Loucy (cell line): ENCODE data around the gene APBB2.

ENCODE experiments used
- H2AFZ ChIP-seq: fragments of 200-600 bp; sonication (generic); 2 replicates; pipeline ENCODE4 v1.6.0; 2016; ENCODE audit warnings: antibody characterized with exemption, mild to moderate bottlenecking, low read length, moderate library complexity
- H3F3A ChIP-seq: fragments of 200-600 bp; 2 replicates; pipeline ENCODE4 v1.6.0; 2016; ENCODE audit warnings: antibody characterized with exemption, low read depth, mild to moderate bottlenecking
- H3K27me3 ChIP-seq: fragments of 200-600 bp; sonication (generic); 2 replicates; pipeline ENCODE4 v1.6.1; 2014; ENCODE audit warnings: low read length, mild to moderate bottlenecking; ENCODE audit not compliant: insufficient read depth, poor library complexity, severe bottlenecking
- H3K36me3 ChIP-seq: fragments of 200-600 bp; sonication (generic); 2 replicates; pipeline ENCODE4 v1.6.1; 2016; ENCODE audit warnings: low read length; ENCODE audit not compliant: insufficient read depth
- H3K4me1 ChIP-seq: fragments of 200-600 bp; sonication (generic); 2 replicates; pipeline ENCODE4 v1.5.1; 2014; ENCODE audit warnings: low read length, mild to moderate bottlenecking; ENCODE audit not compliant: insufficient read depth, poor library complexity, severe bottlenecking
- H3K4me2 ChIP-seq: fragments of 200-600 bp; sonication (generic); 2 replicates; pipeline ENCODE4 v1.6.0; 2014; ENCODE audit warnings: antibody characterized with exemption, low read length, low read depth, mild to moderate bottlenecking; ENCODE audit not compliant: poor library complexity, severe bottlenecking
- H3K4me3 ChIP-seq: fragments of 200-600 bp; sonication (generic); 2 replicates; pipeline ENCODE4 v1.5.1; 2014; ENCODE audit warnings: low read length, mild to moderate bottlenecking, mixed read lengths; ENCODE audit not compliant: poor library complexity, severe bottlenecking
- H3K79me2 ChIP-seq: fragments of 200-600 bp; sonication (generic); 2 replicates; pipeline ENCODE4 v1.6.1; 2014; ENCODE audit warnings: low read length; ENCODE audit not compliant: insufficient read depth
- H3K9ac ChIP-seq: fragments of 200-600 bp; sonication (generic); 2 replicates; pipeline ENCODE4 v1.6.0; 2014; ENCODE audit warnings: mild to moderate bottlenecking, low read depth, low read length, moderate library complexity; ENCODE audit not compliant: poor library complexity, severe bottlenecking
- H3K9me2 ChIP-seq: fragments of 200-600 bp; sonication (generic); replicated peaks from 2 replicates; pipeline ENCODE4 v1.6.1; 2016; ENCODE audit warnings: low read depth, low read length, mixed read lengths
- H3K9me3 ChIP-seq: fragments of 200-600 bp; sonication (generic); 2 replicates; pipeline ENCODE4 v1.6.1; 2014; ENCODE audit warnings: mild to moderate bottlenecking, antibody characterized with exemption, low read length, low read depth; ENCODE audit not compliant: insufficient read depth
- H4K20me1 ChIP-seq: fragments of 200-600 bp; sonication (generic); 2 replicates; pipeline ENCODE4 v1.6.0; 2014; ENCODE audit warnings: antibody characterized with exemption, low read length, mild to moderate bottlenecking; ENCODE audit not compliant: insufficient read depth, poor library complexity, severe bottlenecking
- EZH2phosphoT487 ChIP-seq: fragments of 200-600 bp; IDR thresholded peaks from 2 replicates; pipeline ENCODE4 v1.6.1; 2018; ENCODE audit warnings: antibody characterized with exemption, mild to moderate bottlenecking, moderate library complexity, borderline replicate concordance
- TF ChIP-seq, protein P1 (sequence below): fragments of 200-600 bp; sonication (generic); conservative IDR thresholded peaks from 2 replicates; pipeline ENCODE4 v1.5.1; 2014; ENCODE audit warnings: mild to moderate bottlenecking, antibody characterized with exemption, low read length

Gene APBB2

DNA sequence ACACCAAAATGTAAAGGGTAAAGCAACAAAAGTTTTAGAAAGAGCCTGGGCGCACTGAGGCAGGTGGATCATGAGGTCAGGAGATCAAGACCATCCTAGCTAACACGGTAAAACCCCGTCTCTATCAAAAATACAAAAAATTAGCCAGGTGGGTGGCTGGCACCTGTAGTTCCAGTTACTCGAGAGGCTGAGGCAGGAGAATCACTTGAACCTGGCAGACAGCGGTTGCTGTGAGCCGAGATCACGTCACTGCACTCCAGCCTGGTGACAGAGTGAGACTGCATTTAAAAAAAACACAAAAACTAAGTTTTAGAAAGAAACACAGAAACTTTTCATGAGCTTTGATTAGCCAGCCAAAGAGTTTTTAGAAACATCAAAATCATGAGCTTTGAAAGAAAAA is 76.5 kb downstream of the APBB2 start:
- Histone ChIP-seq H2AFZ (no peak overlapping the region), H3K9me3 (no peaks in the 10 kb centered on the region), H3K4me3 (no peak overlapping the region), H3K27me3 (no peaks in the 10 kb centered on the region), H3F3A (no peaks in the 10 kb centered on the region), H3K79me2 (no peaks in the 10 kb centered on the region), H3K4me2 (no peak overlapping the region), H3K9me2 (no peaks in the 10 kb centered on the region), H4K20me1 (no peaks in the 10 kb centered on the region), H3K9ac (no peak overlapping the region), H3K36me3 (no peaks in the 10 kb centered on the region), H3K4me1 (no peaks in the 10 kb centered on the region)
- TF ChIP-seq EZH2phosphoT487, result no peak
- TF ChIP-seq, protein P1, sequence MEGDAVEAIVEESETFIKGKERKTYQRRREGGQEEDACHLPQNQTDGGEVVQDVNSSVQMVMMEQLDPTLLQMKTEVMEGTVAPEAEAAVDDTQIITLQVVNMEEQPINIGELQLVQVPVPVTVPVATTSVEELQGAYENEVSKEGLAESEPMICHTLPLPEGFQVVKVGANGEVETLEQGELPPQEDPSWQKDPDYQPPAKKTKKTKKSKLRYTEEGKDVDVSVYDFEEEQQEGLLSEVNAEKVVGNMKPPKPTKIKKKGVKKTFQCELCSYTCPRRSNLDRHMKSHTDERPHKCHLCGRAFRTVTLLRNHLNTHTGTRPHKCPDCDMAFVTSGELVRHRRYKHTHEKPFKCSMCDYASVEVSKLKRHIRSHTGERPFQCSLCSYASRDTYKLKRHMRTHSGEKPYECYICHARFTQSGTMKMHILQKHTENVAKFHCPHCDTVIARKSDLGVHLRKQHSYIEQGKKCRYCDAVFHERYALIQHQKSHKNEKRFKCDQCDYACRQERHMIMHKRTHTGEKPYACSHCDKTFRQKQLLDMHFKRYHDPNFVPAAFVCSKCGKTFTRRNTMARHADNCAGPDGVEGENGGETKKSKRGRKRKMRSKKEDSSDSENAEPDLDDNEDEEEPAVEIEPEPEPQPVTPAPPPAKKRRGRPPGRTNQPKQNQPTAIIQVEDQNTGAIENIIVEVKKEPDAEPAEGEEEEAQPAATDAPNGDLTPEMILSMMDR, result no peak

DNA sequence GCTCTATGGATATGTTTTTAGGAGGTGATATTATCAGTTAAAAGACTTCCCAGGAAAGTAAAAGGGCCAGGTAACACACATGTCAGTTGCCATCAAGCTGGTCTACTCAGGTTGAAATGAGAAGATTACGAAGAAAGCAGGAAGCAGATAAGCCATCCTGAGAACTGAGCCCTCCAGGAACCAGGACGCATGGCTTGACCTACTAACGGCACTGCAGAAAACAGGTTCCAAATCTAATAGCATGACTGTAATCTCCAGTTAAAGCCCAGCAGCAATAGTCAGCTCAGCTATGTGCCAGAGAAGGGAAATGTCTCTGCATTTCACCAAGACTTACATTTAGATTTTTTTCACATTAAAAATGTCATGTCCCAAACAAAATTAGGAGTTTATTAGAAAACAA is 77.9 kb downstream of the APBB2 start:
- Histone ChIP-seq H3K4me3 (no peak overlapping the region), H3K4me1 (no peaks in the 10 kb centered on the region), H3K36me3 (no peaks in the 10 kb centered on the region), H4K20me1 (no peaks in the 10 kb centered on the region), H2AFZ (no peak overlapping the region), H3F3A (no peaks in the 10 kb centered on the region), H3K79me2 (no peaks in the 10 kb centered on the region), H3K4me2 (no peak overlapping the region), H3K9ac (no peak overlapping the region), H3K9me3 (no peaks in the 10 kb centered on the region), H3K27me3 (no peaks in the 10 kb centered on the region), H3K9me2 (no peaks in the 10 kb centered on the region)
- TF ChIP-seq, protein P1, result no peak
- TF ChIP-seq EZH2phosphoT487, result no peak

DNA sequence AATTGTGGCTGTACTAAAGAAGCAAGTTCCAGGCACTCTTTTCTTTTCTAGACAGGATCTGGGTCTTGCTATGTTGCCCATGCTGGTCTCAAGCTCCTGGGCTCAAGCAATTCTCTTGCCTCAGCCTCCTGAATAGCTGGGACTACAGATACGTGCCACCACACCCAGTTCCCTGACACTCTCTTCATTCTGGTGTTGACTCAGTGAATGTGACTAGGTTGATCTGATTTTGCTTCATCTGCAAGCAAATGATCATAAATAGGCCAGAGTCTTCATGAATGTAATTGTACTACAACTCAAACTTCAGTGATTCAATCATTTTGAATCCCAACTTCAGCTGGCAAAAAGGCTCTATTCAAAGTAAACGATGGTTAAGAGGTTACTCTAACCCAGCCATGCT is 78.5 kb downstream of the APBB2 start:
- Histone ChIP-seq H3K36me3 (no peaks in the 10 kb centered on the region), H3K9me2 (no peaks in the 10 kb centered on the region), H3K4me3 (no peak overlapping the region), H3K9me3 (no peaks in the 10 kb centered on the region), H3K79me2 (no peaks in the 10 kb centered on the region), H4K20me1 (no peaks in the 10 kb centered on the region), H2AFZ (no peak overlapping the region), H3K27me3 (no peaks in the 10 kb centered on the region), H3K9ac (no peak overlapping the region), H3K4me1 (no peaks in the 10 kb centered on the region), H3K4me2 (no peak overlapping the region), H3F3A (no peaks in the 10 kb centered on the region)
- TF ChIP-seq, protein P1, result no peak
